Sigmoid colon (tissue), 7 donors: Measurements from ENCODE around the gene STAT5B. TPM values are rescaled to one million over a fixed set of nuclear protein-coding genes. Genes with fewer than 3 reads are reported as not detected.

Source experiments
- DNase-seq: peaks from one replicate; pipeline ENCODE4 v3.0.0-alpha.2; 2019
- H3K27ac ChIP-seq, 4 donors: fragments of 200-600 bp; sonication (generic); one replicate each; pipeline ENCODE4 v1.5.1; 2016 to 2019; ENCODE audit warnings: mild to moderate bottlenecking in 1 of 4
- H3K27me3 ChIP-seq, 3 donors: fragments of 200-600 bp; sonication (generic); one replicate each; pipeline ENCODE4 v1.5.1; 2019; ENCODE audit warnings: mild to moderate bottlenecking in 1 of 3
- H3K36me3 ChIP-seq, 4 donors: fragments of 200-600 bp; sonication (generic); one replicate each; pipeline ENCODE4 v1.5.1; 2016 to 2019
- H3K4me1 ChIP-seq, 4 donors: fragments of 200-600 bp; sonication (generic); one replicate each; pipeline ENCODE4 v1.5.1; 2017 to 2019
- H3K4me3 ChIP-seq, 4 donors: fragments of 200-600 bp; sonication (generic); one replicate each; pipeline ENCODE4 v1.5.1; 2017 to 2019; ENCODE audit warnings: mild to moderate bottlenecking in 2 of 4, moderate library complexity in 1 of 4
- H3K9me3 ChIP-seq, 4 donors: fragments of 200-600 bp in 3 of 4; sonication (generic) in 3 of 4; one replicate each; pipeline versions ENCODE4 v1.5.1 to v1.6.1; 2013 to 2019
- CTCF ChIP-seq, 4 experiments: fragments of 450-650 bp in 3 of 4; fragments of 200-600 bp in 1 of 4; IDR thresholded peaks; one replicate each; pipeline ENCODE4 v1.5.1; 2016 to 2019; ENCODE audit warnings: antibody characterized with exemption in 4 of 4, mild to moderate bottlenecking in 3 of 4, moderate library complexity in 2 of 4
- EP300 ChIP-seq, 4 donors: sonication (generic); formaldehyde crosslinking; IDR thresholded peaks; one replicate each; pipeline ENCODE4 v1.6.1; 2017; ENCODE audit warnings: antibody characterized with exemption in 4 of 4
- POLR2A ChIP-seq, 2 donors: fragments of 450-650 bp; IDR thresholded peaks; one replicate each; pipeline ENCODE4 v1.6.1; 2016; ENCODE audit warnings: antibody characterized with exemption in 2 of 2, mild to moderate bottlenecking in 2 of 2, moderate library complexity in 2 of 2
- POLR2AphosphoS5 ChIP-seq, 4 donors: sonication (generic); formaldehyde crosslinking; IDR thresholded peaks; one replicate each; pipeline ENCODE4 v1.6.1; 2017; ENCODE audit warnings: antibody characterized with exemption in 4 of 4
- WGBS, 2 donors: extraction: QIAGEN DNeasy Blood & Tissue Kit; methylation state at CpG; one replicate each; pipeline ENCODE4 v1.1.7; 2013; 5-methylcytosine and 5-hydroxymethylcytosine counted together
- intact Hi-C: fragments of 100-400 bp; cut with DNase I; formaldehyde crosslinking; loops from one replicate; pipeline ENCODE4 v1.15.1; 2023
- polyA plus RNA-seq, 3 donors: library from polyadenylated mRNA; stranded (reverse); fragments of 200-250 nt; gene quantifications; one replicate each; pipeline ENCODE4 v1.2.3, GENCODE V29; 2013
- total RNA-seq, 4 donors: library from RNA; depleted of rRNA; stranded (reverse); fragments of >200 nt; gene quantifications; one replicate each; pipeline ENCODE4 v1.1.0, GENCODE V29; 2016
- donor health status: healthy with polysubstance abuse.
- donor health status: Bipolar disorder and iron deficiency.
- donor health status: healthy.

STAT5B gene
- total and polyA plus RNA-seq, 7 donors: 11.3 to 117 (median 93.5) TPM

DNA sequence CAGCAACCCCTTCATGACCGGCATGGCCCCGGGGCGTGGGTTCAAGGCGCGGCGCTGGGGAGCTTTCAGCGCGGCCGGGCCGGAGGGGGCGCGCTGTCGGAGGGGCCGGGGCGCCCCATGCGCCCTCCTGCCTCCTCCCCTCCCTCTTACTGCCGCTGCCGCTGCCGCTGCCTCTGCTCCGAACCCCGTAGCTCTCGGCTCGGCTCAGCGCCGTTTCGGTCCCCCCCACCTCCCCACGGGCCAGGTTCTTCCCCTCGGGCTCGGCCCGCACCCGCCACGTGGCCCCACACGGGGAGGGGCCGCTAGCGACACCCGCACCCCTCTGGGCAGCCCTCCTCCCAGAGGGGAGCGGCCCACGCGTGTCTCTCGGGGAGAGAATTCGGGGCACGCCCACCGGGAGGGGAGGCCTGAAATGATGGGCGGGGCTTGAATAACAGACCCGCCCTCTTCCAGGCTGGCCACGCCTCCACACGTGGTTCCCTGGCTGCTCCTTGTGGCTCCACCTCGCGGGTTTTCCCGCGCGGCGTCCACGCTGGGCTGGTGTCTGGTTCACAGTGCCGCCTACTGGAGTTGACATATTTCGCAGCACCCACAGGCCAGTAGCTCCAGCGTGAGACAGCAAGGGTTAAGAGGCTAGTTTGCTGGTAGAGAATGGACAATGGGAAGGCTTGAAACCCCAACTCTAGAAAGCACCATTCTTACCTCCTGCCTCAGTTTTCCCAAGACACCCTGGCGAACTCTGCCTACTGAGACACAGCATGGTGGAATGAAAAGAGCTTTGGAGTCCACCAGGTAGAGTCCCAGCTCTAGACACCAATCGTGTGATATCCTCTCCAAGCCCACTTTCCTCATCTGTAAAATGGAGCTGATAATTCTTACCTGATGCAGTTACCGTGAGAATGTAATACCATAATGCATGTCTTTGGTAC lies 95.0 kb downstream of the STAT5B start, which contains the start of gene KCNH4:
Gene KCNH4 (minus strand): TSS at position 221 of the 929 bp plus-strand sequence. CDS start 197 bp downstream, at position 24.
- Histone ChIP-seq H3K36me3 (no peaks in the 10 kb centered on the region), H3K9me3 (no peaks in the 10 kb centered on the region), H3K27me3 (peaks cover 17 to 42% (median 28%) of the 10 kb centered on the region in 3 donors), H3K27ac (no peak within 1 kb of the TSS), H3K4me3 (peak within 1 kb of the TSS in 3 of 4 donors; percentile 30 to 42 (median 30)), H3K4me1 (peaks cover 0 to 45% (median 29%) of the 10 kb centered on the region in 4 donors)
- WGBS, 2 donors: 4 to 6% methylated on average over 60 of the region's 60 CpGs
- intact Hi-C loops: no loop called here
- DNase-seq: peak; percentile 79
- TF ChIP-seq POLR2A (IDR thresholded peaks at IDR 0.05) (no peak), CTCF (IDR thresholded peaks at IDR 0.05) (peak in 1 of 4 experiments; percentile 19)

DNA sequence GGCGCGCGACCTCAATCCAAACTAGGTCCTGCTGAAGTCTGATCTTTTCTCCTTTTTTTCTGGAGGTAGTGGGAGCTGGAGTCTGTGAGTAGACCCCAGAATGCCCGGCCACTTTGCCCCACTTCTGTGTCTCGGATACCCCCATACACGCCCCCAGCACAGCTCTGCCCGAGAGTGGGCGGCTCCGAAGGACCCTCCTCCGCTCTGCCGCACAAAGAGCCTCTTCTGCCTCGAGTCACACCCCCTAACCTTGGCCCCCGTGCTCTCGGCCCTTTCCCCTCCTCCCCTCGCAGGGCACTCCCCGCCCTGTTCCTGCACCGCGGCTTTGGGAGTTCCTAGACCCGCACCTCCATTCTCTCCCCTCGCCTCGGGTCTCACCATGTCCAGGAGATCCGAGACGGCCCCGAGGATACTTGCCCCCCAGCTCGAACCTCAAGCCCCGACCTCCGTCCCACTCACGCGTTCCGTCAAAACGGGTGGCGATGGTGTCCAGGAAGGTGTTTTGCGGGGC lies 95.7 kb downstream of the STAT5B start:
- intact Hi-C loops: no loop called here
- 2 to 3% methylated on average over 33 of the region's 33 CpGs for WGBS, 2 donors
- Histone ChIP-seq H3K27me3 (peaks cover 17 to 42% (median 28%) of the 10 kb centered on the region in 3 donors), H3K27ac (no peak overlapping the region), H3K9me3 (no peaks in the 10 kb centered on the region), H3K4me3 (peak overlapping the region in 3 of 4 donors; percentile 30 to 42 (median 30)), H3K4me1 (peaks cover 0 to 45% (median 29%) of the 10 kb centered on the region in 4 donors), H3K36me3 (no peaks in the 10 kb centered on the region)
- no peak for DNase-seq
- TF ChIP-seq EP300 (IDR thresholded peaks at IDR 0.05) (no peak), CTCF (IDR thresholded peaks at IDR 0.05) (no peak), POLR2AphosphoS5 (IDR thresholded peaks at IDR 0.05) (no peak), POLR2A (IDR thresholded peaks at IDR 0.05) (no peak)

DNA sequence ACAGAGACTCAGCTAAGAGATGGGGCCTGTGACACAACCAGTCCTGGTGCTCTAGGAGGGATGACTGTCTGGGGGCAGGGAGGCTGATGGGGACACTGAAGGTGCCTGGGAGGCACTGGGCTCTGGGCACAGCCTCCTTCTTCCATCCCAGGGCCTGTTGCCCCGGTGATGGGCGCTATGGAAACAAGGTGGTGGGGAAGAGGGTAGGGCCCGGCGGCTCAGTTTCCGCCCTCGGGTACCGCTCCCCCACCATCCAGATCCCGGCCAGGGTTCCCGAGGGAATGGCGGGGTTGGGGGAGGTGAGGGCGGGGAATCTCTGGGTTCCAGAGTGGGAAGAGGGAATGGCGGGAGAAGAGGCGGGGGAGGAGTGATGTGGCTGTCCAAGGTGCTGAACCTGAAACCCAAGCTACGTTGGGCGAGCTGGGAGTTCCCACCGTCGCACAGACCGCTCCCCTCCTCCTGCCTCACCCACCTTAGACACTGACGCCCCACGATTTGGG lies 96.2 kb downstream of the STAT5B start:
- Histone ChIP-seq H3K9me3 (no peaks in the 10 kb centered on the region), H3K4me1 (peaks cover 0 to 42% (median 29%) of the 10 kb centered on the region in 4 donors), H3K4me3 (no peak overlapping the region), H3K36me3 (no peaks in the 10 kb centered on the region), H3K27ac (no peak overlapping the region), H3K27me3 (peaks cover 17 to 42% (median 28%) of the 10 kb centered on the region in 3 donors)
- no peak for DNase-seq
- intact Hi-C loops: no loop called here
- TF ChIP-seq EP300 (IDR thresholded peaks at IDR 0.05): no peak
- no peak for TF ChIP-seq POLR2AphosphoS5 (IDR thresholded peaks at IDR 0.05)
- TF ChIP-seq CTCF (IDR thresholded peaks at IDR 0.05): no peak
- no peak for TF ChIP-seq POLR2A (IDR thresholded peaks at IDR 0.05)
- 11 to 17% methylated on average over 20 of the region's 20 CpGs for WGBS, 2 donors

GRCh38 chr17:42179335-42179734 lies 96.9 kb downstream of the STAT5B start:
- intact Hi-C loops: no loop called here
- Histone ChIP-seq H3K27ac (no peak overlapping the region), H3K4me3 (no peak overlapping the region), H3K9me3 (no peaks in the 10 kb centered on the region), H3K4me1 (peaks cover 0 to 35% (median 25%) of the 10 kb centered on the region in 4 donors), H3K36me3 (no peaks in the 10 kb centered on the region), H3K27me3 (peaks cover 17 to 42% (median 28%) of the 10 kb centered on the region in 3 donors)
- TF ChIP-seq CTCF (IDR thresholded peaks at IDR 0.05) (no peak), POLR2AphosphoS5 (IDR thresholded peaks at IDR 0.05) (no peak), POLR2A (IDR thresholded peaks at IDR 0.05) (no peak), EP300 (IDR thresholded peaks at IDR 0.05) (no peak)
- DNase-seq: no peak
- 15 to 27% methylated on average over 1 of the region's 1 CpG for WGBS, 2 donors
